GM10847 (cell line): Measurements from ENCODE around the gene SPTBN1.

Experiments
- POLR2A ChIP-seq: IDR thresholded peaks from 2 replicates; pipeline ENCODE4 v1.6.1; 2011; ENCODE audit not compliant: insufficient read length; ENCODE audit errors: extremely low read depth

The SPTBN1 gene

GRCh38 chr2:54525321-54525720 lies 69.2 kb downstream of the SPTBN1 start:
- no peak for TF ChIP-seq POLR2A

GRCh38 chr2:54526226-54526879 lies 70.2 kb downstream of the SPTBN1 start:
- TF ChIP-seq POLR2A = no peak

- TF ChIP-seq POLR2A = no peak
Observed at GRCh38 chr2:54528311-54528955, 72.3 kb downstream of the SPTBN1 start.

GRCh38 chr2:54529935-54530334 lies 73.8 kb downstream of the SPTBN1 start:
- TF ChIP-seq POLR2A = no peak

- no peak for TF ChIP-seq POLR2A
Observed at GRCh38 chr2:54531558-54531957, 75.4 kb downstream of the SPTBN1 start.

GRCh38 chr2:54534221-54534620 lies 78.1 kb downstream of the SPTBN1 start:
- TF ChIP-seq POLR2A = no peak

- TF ChIP-seq POLR2A = no peak
Observed at GRCh38 chr2:54534625-54535024, 78.5 kb downstream of the SPTBN1 start.

GRCh38 chr2:54535599-54536195 lies 79.6 kb downstream of the SPTBN1 start:
- TF ChIP-seq POLR2A = no peak

GRCh38 chr2:54536720-54537119 lies 80.6 kb downstream of the SPTBN1 start:
- TF ChIP-seq POLR2A = no peak

GRCh38 chr2:54538537-54538936 lies 82.4 kb downstream of the SPTBN1 start:
- no peak for TF ChIP-seq POLR2A

- no peak for TF ChIP-seq POLR2A
Observed at GRCh38 chr2:54539683-54540082, 83.6 kb downstream of the SPTBN1 start.

- no peak for TF ChIP-seq POLR2A
Observed at GRCh38 chr2:54540194-54540593, 84.1 kb downstream of the SPTBN1 start.

GRCh38 chr2:54541995-54542394 lies 85.9 kb downstream of the SPTBN1 start:
- TF ChIP-seq POLR2A = no peak

GRCh38 chr2:54543733-54544396 lies 87.7 kb downstream of the SPTBN1 start:
- TF ChIP-seq POLR2A = no peak

- TF ChIP-seq POLR2A = no peak
Observed at GRCh38 chr2:54545702-54546450, 89.7 kb downstream of the SPTBN1 start.
